OCI-LY1 (cell line): ENCODE data around the gene FBXO34.

Experiments used
- CTCF ChIP-seq: fragments of 200-600 bp; sonication (generic), shearing (Covaris generic); IDR thresholded peaks from 2 replicates; pipeline ENCODE4 v1.5.1; 2017; ENCODE audit warnings: mild to moderate bottlenecking, antibody characterized with exemption, low read length, moderate library complexity, mixed read lengths
- EZH2 ChIP-seq: fragments of 200-600 bp; sonication (generic), shearing (Covaris generic); IDR thresholded peaks from 2 replicates; pipeline ENCODE4 v1.8.0; 2017; ENCODE audit warnings: borderline replicate concordance, mixed run types, mild to moderate bottlenecking, antibody characterized with exemption, low read length, moderate library complexity, mixed read lengths

GRCh38 chr14:55399183-55399582, 128.0 kb downstream of the FBXO34 start:
- TF ChIP-seq CTCF (no peak), EZH2 (no peak)
